ENCODE results near the gene VSX1.

The VSX1 gene

DNA sequence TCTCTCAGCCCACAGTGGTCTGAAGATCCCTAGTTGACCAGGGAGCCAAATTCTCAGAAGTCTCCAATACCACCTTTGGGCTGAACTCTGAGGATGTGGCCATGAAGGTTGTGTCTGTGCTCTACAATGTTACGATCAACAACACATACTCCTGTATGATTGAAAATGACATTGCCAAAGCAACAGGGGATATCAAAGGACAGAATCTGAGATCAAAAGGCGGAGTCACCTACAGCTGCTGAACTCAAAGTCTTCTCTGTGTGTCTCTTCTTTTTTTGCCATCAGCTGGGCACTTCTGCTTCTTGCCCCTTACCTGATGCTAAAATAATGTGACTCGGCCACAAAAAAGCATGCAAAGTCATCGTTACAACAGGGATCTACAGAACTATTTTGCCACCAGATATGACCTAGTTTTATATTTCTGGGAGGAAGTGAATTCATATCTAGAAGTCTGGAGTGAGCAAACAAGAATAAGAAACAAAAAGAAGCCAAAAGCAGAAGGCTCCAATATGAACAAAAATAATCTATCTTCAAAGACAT lies 17.7 kb upstream of the VSX1 start:
- Mint-ChIP-seq H3K9me3 (no peaks in the 10 kb centered on the region), H3K36me3 (no peaks in the 10 kb centered on the region), H3K27me3 (peaks cover 35% of the 10 kb centered on the region), H3K27ac (no peak overlapping the region), H3K4me3 (no peak overlapping the region), H3K4me1 (peaks cover 5% of the 10 kb centered on the region)
- ATAC-seq = no peak

DNA sequence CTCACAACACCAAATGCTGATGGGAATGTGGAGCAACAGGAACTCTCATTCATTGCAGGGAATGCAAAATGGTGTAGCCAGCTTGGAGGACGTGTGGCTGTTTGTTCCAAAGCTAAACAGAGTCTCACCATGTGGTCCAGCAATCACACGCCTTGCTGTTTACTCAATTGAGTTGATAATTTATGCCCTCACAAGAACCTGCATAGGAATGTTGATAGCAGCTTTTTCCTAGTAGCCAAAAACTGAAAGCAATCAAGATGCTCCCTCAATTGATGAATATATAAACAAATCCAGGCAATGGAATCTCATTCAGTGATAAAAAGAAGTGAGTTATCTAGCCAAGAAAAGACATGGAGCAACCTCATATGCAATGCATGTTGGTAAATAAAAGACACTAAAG lies 15.6 kb upstream of the VSX1 start:
- Mint-ChIP-seq H3K27ac (no peak overlapping the region), H3K4me3 (no peak overlapping the region), H3K4me1 (peaks cover 5% of the 10 kb centered on the region), H3K36me3 (no peaks in the 10 kb centered on the region), H3K27me3 (peaks cover 33% of the 10 kb centered on the region), H3K9me3 (no peaks in the 10 kb centered on the region)
- ATAC-seq = no peak

DNA sequence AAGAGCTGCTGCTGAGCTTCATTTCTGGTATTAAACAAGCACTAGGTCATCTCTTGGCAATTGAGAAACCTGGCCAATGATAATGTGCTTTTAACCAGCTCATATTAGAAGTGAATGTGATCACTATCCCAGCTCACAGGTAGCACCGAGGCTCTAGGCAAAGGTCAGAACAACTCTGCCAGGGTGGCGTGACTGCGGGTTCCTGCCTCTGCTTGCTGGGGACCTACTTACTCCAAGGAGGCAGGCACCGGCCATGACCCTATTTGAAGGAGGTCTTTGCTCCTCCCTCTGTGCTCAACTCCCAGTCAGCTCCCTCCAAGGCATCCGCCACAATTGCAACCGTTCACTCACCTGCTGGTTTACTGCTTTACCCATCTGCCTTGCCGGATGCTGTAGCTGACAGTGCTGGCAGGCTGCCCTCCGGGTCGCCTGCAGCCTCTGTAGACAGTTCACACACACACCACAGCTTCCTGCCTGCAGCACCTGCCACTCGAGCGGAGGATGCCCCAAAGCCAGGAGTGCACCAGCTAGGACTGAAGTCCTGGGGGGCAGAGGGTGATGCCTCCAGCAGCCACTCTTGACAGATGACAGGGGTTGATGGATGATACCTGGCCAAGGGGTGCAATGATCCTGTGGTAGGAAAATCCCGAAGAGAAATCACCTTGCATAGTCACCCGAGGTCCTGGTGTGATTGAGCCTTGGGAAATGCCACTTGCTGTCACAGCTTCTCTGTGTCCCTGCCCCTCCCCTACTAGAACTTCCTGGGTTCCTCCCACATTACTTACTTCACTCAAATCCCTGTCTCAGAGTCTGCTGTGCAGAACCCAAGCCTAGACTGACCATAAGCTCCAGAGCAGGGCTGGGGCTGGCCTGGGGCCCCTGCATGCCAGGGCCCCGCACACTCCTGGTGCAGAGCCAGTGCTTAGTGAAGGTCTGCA lies 8.8 kb upstream of the VSX1 start:
- peaks cover 11% of the 10 kb centered on the region for H3K4me1 Mint-ChIP-seq
- no peaks in the 10 kb centered on the region for H3K36me3 Mint-ChIP-seq
- H3K9me3 Mint-ChIP-seq = no peaks in the 10 kb centered on the region
- peaks cover 94% of the 10 kb centered on the region for H3K27me3 Mint-ChIP-seq
- H3K4me3 Mint-ChIP-seq = no peak overlapping the region
- peak; percentile 63 for ATAC-seq
- H3K27ac Mint-ChIP-seq = no peak overlapping the region

DNA sequence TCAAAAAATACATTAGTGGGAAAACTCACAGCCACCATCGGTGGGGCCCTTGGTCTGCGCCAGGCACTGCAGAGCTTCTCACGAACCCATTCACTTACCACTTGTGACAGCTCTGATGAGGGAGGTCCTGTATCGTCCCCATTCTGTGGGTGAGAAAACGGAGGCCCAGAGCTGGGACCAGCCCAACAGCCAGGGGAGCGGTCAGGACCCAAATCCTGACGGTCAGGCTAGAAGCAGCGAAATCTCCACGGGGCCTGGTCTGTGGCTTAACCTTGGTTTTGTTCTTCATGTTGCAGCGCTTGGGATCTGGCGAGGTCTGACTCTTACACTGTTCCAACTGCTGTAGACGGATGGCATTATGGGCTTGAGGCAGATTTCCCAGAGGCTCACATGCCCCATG lies 7.7 kb upstream of the VSX1 start:
- Mint-ChIP-seq H3K4me1 (peaks cover 11% of the 10 kb centered on the region), H3K9me3 (no peaks in the 10 kb centered on the region), H3K27ac (no peak overlapping the region), H3K27me3 (peaks cover 98% of the 10 kb centered on the region), H3K36me3 (no peaks in the 10 kb centered on the region), H3K4me3 (no peak overlapping the region)
- ATAC-seq = no peak

DNA sequence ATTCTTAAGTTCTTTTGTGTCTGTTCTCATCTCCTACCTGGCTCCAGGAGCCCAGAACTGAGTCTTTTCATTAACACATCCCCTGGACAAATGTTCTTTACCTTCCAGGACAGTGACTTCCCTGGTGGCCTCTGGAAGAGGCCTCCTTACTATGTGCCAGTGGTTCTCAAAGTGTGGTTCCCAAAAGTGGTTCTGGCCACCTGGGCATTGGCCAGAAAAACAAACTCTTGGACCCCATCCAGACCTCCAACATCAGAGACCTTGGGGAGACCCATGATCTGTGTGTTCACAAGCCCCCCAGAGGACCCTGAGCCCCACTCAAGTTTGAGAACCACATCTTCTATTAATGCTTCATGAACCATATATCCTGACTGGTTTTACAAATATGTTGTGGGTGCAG lies 7.2 kb upstream of the VSX1 start:
- Mint-ChIP-seq H3K36me3 (no peaks in the 10 kb centered on the region), H3K4me3 (no peak overlapping the region), H3K9me3 (no peaks in the 10 kb centered on the region), H3K27ac (no peak overlapping the region), H3K27me3 (peaks cover 100% of the 10 kb centered on the region), H3K4me1 (peaks cover 11% of the 10 kb centered on the region)
- no peak for ATAC-seq

DNA sequence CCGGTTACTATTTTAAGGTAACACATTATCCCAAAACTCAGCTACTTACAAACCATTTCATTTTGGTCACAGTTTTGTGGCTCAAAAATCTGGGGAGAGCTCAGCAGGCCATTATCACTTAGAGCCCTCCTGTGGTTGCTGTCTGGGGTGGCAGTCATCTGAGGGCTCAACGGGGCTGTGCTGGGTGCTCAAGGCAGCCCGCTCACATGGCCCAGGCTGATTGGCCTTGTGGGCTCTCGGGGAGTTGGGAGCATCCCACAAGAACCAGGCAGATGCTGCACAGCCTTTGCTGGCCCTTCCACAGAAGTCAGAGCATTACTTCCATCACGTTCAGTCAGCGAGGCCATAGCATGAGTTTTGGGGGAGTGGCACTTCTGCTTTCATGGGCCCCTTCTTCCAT lies 6.3 kb upstream of the VSX1 start:
- no peak overlapping the region for H3K27ac Mint-ChIP-seq
- no peak for ATAC-seq

DNA sequence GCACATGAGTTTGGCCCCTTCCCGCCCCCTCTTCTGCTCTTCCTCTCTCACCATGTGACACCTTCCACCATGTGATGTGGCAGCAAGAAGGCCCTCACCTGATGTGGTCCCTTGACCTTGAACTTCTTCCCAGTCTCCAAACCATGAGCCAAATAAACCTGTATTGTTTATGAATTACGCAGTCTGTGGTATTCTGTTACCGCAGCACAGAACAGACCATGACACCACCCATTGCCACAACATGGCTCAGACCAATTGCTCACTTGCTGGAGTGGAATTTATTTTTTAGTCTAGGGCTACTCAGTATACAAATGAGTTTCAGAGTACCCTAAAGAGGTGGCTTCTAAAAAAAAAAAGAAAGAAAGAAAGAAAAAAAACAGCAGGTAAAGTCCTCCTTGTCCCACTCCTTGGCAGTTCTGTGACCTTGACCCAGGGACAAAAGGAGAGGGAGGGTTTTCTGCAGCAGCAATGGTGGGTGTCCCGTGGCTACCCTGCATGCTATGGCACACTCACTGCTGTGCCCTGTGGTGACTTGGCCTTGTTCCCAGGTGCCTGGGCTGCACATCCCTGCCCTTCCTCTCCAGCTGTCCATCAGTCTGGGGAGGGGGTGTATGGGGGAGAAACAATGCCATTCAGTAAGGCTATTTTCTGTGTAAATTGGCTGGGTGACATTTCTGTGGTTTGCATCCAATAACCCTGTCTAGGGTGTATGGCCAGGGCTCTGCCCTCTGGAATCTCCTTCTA lies 5.4 kb upstream of the VSX1 start:
- H3K4me1 Mint-ChIP-seq = peaks cover 11% of the 10 kb centered on the region
- no peak overlapping the region for H3K4me3 Mint-ChIP-seq
- no peak overlapping the region for H3K27ac Mint-ChIP-seq
- ATAC-seq = no peak
- H3K36me3 Mint-ChIP-seq = no peaks in the 10 kb centered on the region
- peaks cover 100% of the 10 kb centered on the region for H3K27me3 Mint-ChIP-seq
- H3K9me3 Mint-ChIP-seq = no peaks in the 10 kb centered on the region

More for the DNA sequence above, 6.3 kb upstream of the VSX1 start:
- H3K27me3 Mint-ChIP-seq = peaks cover 100% of the 10 kb centered on the region
- no peak overlapping the region for H3K4me3 Mint-ChIP-seq
- H3K4me1 Mint-ChIP-seq = peaks cover 11% of the 10 kb centered on the region
- H3K9me3 Mint-ChIP-seq = no peaks in the 10 kb centered on the region
- H3K36me3 Mint-ChIP-seq = no peaks in the 10 kb centered on the region

DNA sequence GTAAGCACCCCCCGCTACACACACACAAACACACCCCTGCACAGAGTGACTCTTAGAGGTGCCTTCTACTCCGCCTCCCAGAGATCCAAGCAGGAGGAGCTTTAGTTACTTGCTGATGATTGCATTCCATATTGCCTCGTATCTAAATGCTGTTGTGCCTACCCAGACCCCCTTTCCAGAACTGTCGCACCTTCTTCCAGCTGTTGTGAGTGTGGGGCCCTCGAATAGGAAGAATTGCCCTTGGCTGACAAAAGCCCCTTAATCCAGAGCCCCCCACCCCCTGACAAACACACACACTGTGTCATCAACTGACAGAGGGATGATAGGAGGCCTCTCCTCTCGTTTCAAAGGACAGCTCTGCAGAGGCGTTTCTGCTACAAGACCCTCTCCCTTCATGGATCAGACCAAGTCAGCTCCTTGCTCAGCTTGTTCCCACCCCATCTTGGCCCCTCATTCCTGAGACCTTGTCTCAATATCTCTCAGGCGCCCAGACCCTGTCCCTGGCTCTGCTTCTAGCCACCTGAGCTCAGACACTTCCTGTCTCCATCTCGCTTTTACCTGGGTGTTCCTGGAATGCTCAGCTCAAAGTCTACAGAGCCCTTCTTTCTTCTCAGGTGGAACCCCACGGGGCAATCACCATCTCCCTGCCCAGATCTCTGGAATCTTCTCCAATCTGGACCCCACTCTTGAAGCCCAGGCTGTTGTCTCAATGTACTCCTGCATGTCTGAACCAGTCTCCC lies 4.0 kb upstream of the VSX1 start:
- Mint-ChIP-seq H3K27ac (no peak overlapping the region), H3K9me3 (no peaks in the 10 kb centered on the region), H3K4me1 (peaks cover 6% of the 10 kb centered on the region), H3K36me3 (no peaks in the 10 kb centered on the region), H3K4me3 (no peak overlapping the region), H3K27me3 (peaks cover 94% of the 10 kb centered on the region)
- no peak for ATAC-seq

DNA sequence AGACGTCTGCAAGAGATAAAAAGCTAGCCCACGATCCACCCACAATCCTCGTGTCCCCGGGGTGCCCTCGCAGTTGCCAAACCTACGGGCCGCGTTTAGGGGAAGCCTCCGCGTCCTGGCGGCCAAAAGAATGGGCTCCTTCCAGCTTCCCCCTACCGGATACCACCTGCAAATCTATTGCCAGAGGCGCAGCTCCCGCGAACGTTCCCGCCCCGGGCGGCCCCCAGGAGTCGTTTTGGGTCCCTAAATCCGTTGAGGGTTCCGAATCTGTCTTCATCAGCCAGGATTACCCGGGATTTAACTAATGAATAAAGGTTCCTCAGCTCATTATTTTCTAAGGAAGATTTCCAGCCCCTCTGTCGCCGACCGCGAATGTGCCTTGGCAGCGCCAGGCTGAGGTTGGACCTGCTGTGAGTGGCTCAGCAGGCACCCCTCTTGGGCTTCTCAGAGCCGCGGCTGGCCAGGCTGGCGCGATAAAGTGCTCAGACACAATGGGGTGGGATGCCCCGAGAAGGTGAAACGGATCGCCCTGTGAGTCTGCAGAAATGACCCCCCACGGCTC lies 2.8 kb upstream of the VSX1 start:
- ATAC-seq = no peak
- no peaks in the 10 kb centered on the region for H3K36me3 Mint-ChIP-seq
- no peaks in the 10 kb centered on the region for H3K9me3 Mint-ChIP-seq
- H3K4me1 Mint-ChIP-seq = no peaks in the 10 kb centered on the region
- H3K27ac Mint-ChIP-seq = no peak overlapping the region
- peaks cover 88% of the 10 kb centered on the region for H3K27me3 Mint-ChIP-seq
- no peak overlapping the region for H3K4me3 Mint-ChIP-seq

DNA sequence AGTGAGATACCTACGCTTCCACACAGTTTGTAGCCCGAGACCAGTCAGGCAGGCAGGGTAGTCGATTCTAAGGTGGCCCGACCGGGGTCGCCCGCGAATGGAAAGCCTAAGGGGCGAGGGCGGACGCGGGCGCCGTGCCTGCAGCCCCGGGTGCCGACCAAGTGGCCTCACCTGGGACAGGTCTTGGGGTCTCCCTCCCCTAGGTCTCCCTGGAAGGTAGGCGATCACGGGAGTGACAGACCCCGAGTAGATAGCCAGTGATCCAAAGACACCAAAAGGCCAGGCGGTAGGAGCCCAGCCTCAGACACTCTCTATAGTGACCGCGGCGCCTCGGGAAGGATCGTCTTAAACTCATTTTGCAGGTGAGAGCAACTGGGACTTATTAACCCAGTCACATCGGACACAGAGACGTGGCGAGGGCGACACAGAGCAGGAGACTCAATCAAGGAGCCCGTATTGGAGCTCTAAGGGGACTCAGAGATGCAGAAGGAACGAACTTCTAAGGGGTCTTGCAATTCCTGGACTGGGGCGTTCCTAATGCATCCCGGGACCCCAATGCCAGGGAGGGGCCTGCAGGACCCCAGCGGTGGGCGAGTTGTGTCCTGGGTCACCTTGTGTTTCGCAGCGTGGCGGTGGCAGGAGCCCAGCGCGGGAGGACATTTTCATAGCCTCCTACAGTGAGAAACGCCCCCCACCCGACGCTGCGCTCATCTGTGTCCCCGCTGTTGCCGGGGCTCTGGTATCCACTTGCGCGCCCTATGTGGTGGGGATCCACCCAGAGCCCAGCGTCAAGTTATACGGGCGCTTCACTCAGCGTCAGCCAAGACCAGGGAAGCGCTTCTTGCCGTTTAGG lies 2.1 kb upstream of the VSX1 start:
- no peaks in the 10 kb centered on the region for H3K9me3 Mint-ChIP-seq
- ATAC-seq = no peak

DNA sequence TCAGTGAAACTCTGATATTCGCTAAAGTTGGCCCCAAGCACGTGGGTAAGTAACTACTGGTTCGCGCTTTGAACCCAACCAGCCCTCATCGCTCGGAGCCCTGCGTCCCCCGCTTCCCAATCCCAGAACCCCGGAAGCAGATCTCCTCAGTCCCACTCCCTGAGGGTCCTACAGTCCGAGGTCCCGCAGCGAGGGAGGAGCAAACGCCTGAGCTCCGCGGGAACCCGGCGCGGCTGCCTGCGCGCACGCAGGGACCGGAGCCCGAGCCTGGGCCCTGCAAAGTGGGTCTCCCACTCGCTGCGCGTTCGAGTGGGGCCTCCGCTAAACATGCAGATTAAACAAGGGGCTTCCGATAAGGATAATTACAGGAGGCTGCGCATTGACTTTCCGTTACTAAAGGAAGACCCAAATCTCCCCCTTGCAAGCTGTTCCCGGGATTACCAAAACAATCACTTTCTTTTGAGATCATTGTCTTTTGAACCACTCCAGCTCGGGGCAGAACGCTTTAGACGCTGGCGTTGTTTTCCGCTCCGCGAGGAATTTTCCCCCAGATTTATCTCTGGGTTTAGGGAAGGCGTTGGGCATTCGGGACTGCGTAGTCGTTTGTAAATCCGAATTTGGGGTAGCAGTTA lies 1.3 kb upstream of the VSX1 start:
- Mint-ChIP-seq H3K36me3 (no peaks in the 10 kb centered on the region), H3K4me3 (no peak overlapping the region), H3K27ac (no peak overlapping the region), H3K27me3 (peaks cover 87% of the 10 kb centered on the region), H3K4me1 (no peaks in the 10 kb centered on the region), H3K9me3 (no peaks in the 10 kb centered on the region)
- ATAC-seq = no peak

More for the DNA sequence above, 2.1 kb upstream of the VSX1 start:
- Mint-ChIP-seq H3K27me3 (peaks cover 87% of the 10 kb centered on the region), H3K4me3 (no peak overlapping the region), H3K4me1 (no peaks in the 10 kb centered on the region), H3K27ac (no peak overlapping the region), H3K36me3 (no peaks in the 10 kb centered on the region)

DNA sequence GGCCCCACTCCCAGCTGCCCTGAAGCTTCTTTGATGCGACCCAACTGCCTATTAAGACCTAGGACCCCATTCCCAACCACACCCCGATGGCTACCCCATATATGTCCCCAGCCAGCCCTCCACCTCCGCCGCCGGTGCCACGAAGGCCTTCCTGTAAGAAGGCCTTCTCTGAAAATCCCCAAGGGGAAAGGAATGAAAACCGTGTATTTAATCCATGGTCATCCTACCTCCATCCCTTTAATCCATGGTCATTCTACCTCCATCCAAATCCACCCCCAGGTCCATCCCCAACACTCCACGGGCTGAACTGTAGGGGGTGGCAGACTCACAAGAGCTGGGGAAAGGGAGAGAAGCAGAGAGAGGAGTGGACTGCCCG lies 545 bp upstream of the VSX1 start:
- H3K9me3 Mint-ChIP-seq = no peaks in the 10 kb centered on the region
- peaks cover 7% of the 10 kb centered on the region for H3K4me1 Mint-ChIP-seq
- no peak overlapping the region for H3K27ac Mint-ChIP-seq
- no peak overlapping the region for H3K4me3 Mint-ChIP-seq
- no peak for ATAC-seq
- H3K27me3 Mint-ChIP-seq = peaks cover 87% of the 10 kb centered on the region
- H3K36me3 Mint-ChIP-seq = no peaks in the 10 kb centered on the region

DNA sequence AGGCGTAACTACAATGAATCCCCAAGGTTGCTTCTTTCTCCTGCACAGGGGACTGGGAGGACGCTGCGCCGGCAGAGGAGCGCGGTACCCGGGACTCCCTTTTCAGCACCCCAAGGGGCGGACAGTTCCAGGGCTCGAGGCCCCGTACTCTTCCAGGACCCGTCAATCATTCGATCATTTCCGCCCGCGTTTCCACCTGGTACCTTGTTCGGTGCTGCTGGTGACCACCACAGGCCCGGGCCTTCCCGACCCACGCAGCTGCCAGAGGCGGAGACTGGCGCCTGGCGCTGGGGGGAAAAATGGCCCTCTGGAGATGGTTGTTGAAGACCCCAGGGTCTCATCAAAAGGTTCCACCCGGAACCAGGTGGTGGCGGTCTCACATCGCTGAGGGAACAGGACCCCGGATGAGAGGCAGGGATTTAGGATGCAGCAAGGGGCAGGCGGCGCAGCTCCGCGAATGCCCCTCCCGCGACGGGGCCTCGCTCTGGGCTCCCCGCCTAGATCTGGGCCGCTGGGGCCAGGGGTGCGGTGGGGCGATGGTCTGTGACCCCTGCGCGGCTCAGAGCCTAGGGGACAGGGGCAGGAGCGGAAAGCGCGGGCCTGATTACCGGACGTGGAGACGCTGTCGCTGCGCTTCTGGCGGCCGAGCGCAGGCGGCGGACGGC lies 744 bp downstream of the VSX1 start:
- Mint-ChIP-seq H3K27me3 (peaks cover 85% of the 10 kb centered on the region), H3K9me3 (no peaks in the 10 kb centered on the region), H3K4me3 (no peak overlapping the region), H3K27ac (no peak overlapping the region), H3K4me1 (peaks cover 14% of the 10 kb centered on the region), H3K36me3 (no peaks in the 10 kb centered on the region)
- no peak for ATAC-seq
